Fibroblast of villous mesenchyme (primary cell): ENCODE data around the gene SAFB. TPM values are rescaled to one million over a fixed set of nuclear protein-coding genes. Genes with fewer than 3 reads are reported as not detected.
A peak's percentile ranks its signal among the peaks of the same experiment; 100 is the strongest.

Experiments used
- DNase-seq: peaks from one replicate; pipeline ENCODE4 v3.0.0-alpha.2; 2010; ENCODE audit warnings: low read depth
- H3K4me3 ChIP-seq: 2 replicates; pipeline ENCODE4 v1.5.1; 2011; ENCODE audit warnings: low read depth, mild to moderate bottlenecking, low read length
- total RNA-seq: library from RNA; depleted of rRNA; stranded (reverse); fragments of >200 nt; gene quantifications from 2 replicates; pipeline ENCODE4 v1.2.3, GENCODE V29; 2012
- TF ChIP-seq, protein P1 (sequence below): IDR thresholded peaks from 2 replicates; pipeline ENCODE4 v1.5.1; 2012; ENCODE audit warnings: low read depth, mild to moderate bottlenecking, low read length; ENCODE audit not compliant: insufficient read depth

The SAFB gene
- total RNA-seq, 1 donor, result 40.6 TPM

DNA sequence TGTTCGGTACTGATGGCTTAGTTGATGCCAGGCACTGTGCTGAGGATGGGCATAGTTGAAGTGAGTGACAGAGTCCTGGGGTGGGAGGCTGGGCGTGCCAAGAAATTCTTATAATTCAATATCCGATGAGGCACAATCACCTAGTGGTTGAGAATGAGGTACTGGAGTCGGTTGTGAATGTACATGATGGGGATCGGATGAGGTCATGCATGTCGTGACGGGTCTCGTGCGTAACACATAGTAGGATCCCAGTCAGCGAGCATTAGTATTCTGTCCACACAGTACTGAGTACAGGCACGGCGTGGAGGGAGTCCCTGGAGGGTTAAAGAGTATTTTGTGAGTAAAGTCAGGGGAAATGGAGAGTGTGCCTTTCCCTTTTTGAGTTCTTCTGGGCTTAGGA is 2.8 kb downstream of the SAFB start:
- H3K4me3 ChIP-seq, result peak overlapping the region; percentile 94
- TF ChIP-seq, protein P1, sequence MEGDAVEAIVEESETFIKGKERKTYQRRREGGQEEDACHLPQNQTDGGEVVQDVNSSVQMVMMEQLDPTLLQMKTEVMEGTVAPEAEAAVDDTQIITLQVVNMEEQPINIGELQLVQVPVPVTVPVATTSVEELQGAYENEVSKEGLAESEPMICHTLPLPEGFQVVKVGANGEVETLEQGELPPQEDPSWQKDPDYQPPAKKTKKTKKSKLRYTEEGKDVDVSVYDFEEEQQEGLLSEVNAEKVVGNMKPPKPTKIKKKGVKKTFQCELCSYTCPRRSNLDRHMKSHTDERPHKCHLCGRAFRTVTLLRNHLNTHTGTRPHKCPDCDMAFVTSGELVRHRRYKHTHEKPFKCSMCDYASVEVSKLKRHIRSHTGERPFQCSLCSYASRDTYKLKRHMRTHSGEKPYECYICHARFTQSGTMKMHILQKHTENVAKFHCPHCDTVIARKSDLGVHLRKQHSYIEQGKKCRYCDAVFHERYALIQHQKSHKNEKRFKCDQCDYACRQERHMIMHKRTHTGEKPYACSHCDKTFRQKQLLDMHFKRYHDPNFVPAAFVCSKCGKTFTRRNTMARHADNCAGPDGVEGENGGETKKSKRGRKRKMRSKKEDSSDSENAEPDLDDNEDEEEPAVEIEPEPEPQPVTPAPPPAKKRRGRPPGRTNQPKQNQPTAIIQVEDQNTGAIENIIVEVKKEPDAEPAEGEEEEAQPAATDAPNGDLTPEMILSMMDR, result no peak
- DNase-seq, result no peak

DNA sequence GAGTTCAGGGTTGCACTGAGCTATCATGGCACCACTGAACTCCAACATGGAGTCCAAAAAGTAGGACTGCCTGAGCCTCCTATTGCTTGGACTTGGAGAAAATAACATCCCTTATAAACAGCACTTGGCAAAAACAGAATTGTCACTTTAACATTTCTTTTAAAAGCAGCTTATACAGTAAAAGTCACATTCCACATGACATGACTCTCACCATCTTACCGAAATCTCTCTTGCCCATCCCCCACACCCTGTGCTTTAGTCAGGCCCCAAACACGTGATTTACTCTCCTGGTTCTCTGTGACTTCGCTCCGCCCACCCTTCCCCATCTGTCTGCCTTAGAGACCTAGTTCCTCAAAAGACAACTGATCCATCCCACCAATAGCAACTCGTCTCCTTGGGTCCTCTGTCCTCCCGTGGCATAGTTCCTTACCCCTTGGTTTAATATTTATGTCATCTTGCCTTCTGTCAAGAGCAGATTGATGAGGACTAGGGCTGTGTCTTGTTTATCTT is 4.6 kb downstream of the SAFB start:
- peak; percentile 31 for DNase-seq
- TF ChIP-seq, protein P1, result no peak
- no peak overlapping the region for H3K4me3 ChIP-seq

DNA sequence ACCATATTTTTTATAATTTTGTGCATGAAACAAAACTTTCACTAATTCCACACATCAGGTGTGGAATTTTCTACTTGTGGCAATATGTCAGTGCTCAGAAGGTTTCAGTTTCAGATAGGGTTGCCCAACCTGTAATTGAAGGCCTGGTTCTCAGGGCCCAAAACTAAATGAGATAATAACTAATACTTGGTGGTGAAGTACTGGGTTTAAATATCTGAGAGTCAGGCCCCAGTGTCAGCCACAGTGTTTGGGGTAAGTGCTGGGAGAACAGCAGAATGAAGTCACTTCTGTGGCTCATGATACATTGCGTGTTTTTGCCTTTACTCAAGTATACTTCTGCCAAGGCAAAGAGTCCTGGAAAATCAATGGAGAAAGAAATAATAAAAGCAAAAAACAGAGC is 5.6 kb downstream of the SAFB start:
- TF ChIP-seq, protein P1, result no peak
- peak; percentile 24 for DNase-seq
- H3K4me3 ChIP-seq, result no peak overlapping the region

DNA sequence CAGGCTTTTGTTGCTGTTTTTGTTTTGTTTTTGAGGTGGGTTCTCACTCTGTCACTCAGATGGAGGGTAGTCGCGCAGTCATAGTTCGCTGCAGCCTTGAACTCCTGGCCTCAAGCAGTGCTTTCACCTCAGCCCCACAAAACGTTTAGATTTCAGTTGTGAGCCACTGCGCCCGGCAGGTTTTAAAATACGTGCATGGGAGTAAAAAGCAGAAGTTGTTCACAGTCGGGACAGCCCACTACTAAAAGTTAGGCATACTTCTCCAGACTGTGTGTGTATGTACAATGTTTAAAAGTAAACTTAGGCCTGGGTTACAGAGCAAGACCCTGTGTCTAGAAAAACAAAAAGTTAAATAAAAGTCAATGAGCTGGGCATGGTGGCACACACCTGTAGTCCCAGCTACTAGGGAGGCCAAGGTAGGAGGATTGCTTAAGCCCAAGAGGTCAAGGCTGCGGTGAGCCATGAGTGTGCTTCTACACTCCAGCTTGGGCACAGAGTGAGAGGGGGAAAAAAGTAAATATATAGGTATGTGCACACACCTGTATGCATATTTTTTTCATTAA is 6.1 kb downstream of the SAFB start:
- H3K4me3 ChIP-seq, result no peak overlapping the region
- TF ChIP-seq, protein P1, result no peak
- DNase-seq, result no peak

DNA sequence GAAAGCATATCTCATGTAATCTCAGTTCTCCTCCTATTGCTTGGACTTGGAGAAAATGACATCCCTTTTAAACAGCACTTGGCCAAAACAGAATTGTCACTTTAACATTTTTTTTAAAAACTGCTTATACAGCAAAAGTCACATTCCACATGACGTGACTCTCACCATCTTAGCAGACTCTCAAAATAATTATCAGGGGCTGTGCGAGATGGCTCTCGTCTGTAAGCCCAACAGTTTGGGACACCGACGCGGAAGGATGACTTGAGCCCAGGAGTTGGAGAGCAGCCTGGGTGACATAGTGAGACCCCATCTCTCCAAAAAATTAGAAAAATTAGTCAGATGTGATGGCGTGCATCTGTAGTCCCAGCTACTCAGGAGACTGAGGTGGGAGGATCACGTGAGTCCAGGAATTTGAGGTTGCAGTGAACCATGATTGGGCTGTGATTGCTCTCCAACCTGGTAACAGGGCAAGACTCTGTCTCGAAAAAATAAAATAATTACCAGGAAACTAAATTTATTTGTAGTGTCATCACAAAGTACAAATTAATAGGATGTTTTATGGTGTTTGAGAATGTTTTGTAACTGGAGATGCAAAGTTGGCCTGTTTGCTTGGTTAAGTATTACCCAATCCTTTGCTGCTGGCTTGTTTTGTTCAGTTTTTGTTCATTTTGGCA is 8.8 kb downstream of the SAFB start:
- peak; percentile 70 for DNase-seq
- no peak overlapping the region for H3K4me3 ChIP-seq
- TF ChIP-seq, protein P1, result no peak

DNA sequence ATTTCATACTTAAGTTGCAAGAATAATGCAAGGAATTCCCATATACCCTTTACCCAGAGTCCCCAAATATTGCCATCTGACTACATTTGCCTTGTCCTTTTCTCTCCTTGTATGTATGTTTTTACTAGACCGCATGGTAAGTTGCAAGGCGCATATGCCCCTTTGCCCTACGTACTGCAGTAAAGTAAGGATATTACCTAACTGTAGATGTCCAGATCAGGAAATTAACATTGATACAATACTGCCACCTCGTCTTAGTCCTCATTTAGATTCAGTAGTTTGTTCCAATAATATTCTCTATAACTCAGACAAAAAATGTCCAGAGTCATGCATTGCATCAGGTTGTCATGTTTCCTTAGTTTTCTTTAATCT is 9.3 kb downstream of the SAFB start:
- DNase-seq, result peak; percentile 26
- H3K4me3 ChIP-seq, result no peak overlapping the region
- TF ChIP-seq, protein P1, result no peak
